OCI-LY3 (cell line): Measurements from ENCODE around the gene LYPD4.

ENCODE experiments used
- EZH2phosphoT487 ChIP-seq: fragments of 200-600 bp; shearing (Covaris generic); IDR thresholded peaks from 2 replicates; pipeline ENCODE4 v1.6.1; 2018; ENCODE audit warnings: antibody characterized with exemption, mixed run types, low read depth
- TF ChIP-seq, protein P1 (sequence below): fragments of 200-600, 300-600 bp; sonication (generic); IDR thresholded peaks from 2 replicates; pipeline ENCODE4 v1.5.1; 2014; ENCODE audit warnings: antibody characterized with exemption, low read length, low read depth

DNA sequence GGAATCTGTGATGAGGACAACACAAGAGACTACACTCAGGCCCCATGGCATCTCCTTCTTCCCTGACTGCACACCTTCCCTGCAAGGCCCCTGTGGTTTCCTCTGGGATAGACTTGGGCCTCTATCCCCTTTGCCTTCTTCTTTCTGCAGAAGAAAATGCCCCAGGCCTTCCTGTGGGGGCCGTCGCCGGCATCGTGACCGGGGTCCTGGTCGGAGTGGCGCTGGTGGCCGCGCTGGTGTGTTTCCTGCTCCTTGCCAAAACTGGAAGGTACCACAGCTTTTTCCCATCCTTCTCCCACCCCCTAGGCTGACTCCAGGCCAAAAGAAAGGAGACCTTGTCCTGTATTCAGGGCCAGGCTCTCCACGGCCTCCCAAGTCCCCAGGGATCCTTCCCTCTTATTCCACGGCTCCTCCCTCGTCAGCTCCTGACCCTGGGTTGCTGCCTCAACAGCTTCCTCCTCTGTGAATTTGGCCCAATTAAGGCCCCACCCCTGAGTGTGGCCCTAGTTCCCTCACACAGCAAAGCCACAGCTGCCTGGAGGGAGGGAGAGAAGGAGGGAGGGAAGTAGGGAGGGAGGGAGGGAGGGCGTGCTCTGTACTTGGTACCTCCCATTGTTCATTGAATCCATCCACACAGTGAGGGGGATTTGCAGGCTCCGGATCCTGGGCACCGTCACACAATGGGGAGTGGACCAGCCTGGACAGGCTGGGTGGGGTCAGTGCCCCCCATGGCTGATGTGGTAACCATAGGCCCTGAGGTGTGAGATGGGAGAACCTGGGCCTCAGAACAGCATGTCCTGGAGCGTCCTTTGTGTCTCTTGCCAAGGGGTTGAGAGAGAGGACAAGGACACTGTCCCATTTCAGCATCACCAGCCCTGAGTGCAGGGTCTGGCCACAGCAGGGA is 35.6 kb downstream of the LYPD4 start:
- no peak for TF ChIP-seq EZH2phosphoT487
- TF ChIP-seq, protein P1, sequence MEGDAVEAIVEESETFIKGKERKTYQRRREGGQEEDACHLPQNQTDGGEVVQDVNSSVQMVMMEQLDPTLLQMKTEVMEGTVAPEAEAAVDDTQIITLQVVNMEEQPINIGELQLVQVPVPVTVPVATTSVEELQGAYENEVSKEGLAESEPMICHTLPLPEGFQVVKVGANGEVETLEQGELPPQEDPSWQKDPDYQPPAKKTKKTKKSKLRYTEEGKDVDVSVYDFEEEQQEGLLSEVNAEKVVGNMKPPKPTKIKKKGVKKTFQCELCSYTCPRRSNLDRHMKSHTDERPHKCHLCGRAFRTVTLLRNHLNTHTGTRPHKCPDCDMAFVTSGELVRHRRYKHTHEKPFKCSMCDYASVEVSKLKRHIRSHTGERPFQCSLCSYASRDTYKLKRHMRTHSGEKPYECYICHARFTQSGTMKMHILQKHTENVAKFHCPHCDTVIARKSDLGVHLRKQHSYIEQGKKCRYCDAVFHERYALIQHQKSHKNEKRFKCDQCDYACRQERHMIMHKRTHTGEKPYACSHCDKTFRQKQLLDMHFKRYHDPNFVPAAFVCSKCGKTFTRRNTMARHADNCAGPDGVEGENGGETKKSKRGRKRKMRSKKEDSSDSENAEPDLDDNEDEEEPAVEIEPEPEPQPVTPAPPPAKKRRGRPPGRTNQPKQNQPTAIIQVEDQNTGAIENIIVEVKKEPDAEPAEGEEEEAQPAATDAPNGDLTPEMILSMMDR: no peak
